Stimulated activated CD4-positive, alpha-beta T cell treated with anti-CD3 and anti-CD28 coated beads, Interleukin-1b, Interleukin-23, amount 100 ng/mL, for 48 hours (primary cell): Measurements from ENCODE around the gene YIPF5.

ENCODE experiments used
- DNase-seq: peaks from one replicate; pipeline ENCODE4 v3.0.0-alpha.2; 2020

The YIPF5 gene

DNA sequence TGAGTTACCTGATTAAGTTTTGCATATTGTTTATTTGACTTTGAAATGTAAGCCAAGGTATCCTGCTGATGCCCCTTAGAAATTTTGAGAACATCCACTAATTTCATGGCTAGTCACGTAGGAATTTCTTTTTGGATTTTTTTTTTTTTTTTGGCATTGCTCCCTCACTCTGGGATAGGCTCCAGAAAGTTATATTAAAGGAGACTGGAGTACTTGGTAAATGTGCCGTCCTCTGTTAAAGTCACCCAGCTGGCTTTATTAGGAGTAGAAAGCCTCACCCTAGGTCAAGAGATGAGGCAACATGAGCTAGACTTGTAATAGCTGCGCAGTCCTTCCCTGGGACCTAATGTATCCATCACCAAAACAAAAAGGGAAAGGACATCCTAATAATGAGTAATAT lies 3.3 kb upstream of the YIPF5 start:
- no peak for DNase-seq

DNA sequence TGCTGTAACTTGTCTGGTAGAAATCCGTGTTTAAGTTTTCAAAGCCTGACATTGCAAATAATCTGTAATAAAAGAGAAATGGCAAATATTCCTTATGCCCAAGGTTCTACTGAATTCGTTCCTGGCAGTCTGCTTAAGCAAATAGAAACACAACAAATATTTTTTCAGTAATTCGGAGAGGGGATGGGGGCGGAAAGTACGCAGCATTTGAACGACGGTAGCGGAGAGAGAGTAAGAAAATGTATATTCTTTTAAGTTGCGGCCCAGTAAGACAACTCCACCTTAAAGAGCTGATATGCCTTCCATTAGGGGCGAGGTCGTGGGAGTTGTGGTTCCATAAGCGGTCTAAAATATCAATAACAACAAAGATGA lies 569 bp downstream of the YIPF5 start:
- no peak for DNase-seq

DNA sequence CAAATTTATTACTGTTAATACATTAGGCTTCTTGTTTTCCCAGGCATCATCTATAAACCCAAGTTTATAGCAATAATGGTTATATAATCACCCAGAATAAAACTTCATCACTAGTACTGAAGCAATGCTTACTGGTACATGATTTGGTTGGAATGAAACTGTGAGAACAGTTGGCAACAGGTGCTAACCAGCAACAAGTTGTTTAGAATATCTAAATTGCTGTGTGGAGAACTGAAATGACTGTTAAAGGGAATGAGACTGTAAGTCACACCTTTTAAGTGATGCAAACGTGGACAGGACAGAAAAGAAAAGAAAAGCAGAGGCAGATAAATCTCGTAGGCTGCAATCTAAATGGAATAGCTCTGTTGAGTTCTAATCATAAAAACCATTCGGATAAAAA lies 2.5 kb downstream of the YIPF5 start:
- no peak for DNase-seq

DNA sequence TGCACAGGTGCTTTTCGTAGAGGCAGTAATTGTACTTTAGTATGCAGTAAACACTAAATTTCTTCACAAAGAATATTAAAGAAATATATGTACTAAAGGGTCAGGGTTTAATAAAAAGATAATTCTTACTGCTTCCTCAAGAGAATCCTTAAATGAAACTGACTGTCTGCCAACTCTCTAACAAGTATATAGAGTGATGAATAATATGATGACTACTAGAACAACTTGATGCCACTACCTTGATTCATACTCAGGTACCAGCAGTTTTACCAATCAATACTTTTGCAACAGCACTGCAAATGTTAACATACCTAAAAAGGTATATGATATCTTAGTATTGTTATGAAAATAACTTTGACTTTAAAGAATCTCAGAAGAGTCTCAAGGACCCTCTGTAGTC lies 3.8 kb downstream of the YIPF5 start:
- DNase-seq, result no peak

DNA sequence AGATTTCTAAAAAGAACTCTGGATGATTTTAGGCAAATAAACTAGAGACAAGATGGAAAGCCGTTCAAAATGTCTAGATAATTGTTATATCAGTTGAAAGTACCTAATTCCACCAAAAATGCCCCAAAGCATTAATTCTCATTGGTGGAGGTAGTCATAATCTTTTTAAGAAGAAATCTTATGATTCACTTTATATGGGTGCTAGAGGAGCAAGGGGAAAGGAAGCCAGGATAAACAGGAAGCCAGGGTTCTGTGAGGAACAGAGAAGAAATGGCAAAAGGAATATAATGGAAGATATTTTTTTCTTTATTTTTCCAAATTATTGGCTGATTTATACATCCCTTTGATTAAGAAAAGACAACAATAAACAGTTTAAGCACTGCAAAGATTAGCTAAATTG lies 7.8 kb downstream of the YIPF5 start:
- DNase-seq, result no peak

DNA sequence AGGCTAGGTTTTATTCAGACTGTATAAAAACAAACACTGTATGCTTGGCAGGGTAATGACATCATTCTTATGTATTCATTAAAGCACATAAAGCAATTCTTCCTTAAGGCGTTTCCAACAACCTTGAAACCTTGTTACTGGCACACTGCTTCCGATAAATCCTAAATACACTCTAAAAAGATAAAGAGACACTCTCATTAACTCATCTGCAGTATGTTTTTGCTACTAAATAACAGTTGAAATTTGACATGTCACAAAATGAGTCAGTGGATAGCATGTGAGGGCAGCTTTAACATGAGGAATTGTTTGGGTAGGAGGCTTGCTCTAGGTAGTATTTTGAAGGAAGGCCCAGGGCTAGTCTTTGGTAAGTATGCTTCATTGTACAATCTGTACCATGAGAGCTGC lies 13.7 kb downstream of the YIPF5 start:
- no peak for DNase-seq

DNA sequence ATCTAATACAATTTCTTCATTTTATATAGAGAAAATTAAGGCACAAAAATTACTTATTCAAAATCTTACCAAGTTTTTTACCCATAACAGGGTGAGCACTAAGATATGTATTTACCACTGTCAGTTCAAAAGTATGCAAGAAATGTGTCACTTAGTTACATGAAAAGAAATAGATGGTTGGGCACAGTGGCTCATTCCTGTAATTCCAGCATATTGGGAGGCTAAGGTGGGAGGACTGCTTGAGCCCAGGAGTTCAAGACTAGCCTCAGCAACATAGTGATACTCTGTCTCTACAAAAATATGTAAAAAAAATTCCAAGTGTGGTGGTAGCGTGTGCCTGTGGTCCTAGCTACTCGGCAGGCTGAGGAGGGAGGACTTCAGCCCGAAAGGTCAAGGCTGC lies 19.4 kb downstream of the YIPF5 start:
- no peak for DNase-seq

DNA sequence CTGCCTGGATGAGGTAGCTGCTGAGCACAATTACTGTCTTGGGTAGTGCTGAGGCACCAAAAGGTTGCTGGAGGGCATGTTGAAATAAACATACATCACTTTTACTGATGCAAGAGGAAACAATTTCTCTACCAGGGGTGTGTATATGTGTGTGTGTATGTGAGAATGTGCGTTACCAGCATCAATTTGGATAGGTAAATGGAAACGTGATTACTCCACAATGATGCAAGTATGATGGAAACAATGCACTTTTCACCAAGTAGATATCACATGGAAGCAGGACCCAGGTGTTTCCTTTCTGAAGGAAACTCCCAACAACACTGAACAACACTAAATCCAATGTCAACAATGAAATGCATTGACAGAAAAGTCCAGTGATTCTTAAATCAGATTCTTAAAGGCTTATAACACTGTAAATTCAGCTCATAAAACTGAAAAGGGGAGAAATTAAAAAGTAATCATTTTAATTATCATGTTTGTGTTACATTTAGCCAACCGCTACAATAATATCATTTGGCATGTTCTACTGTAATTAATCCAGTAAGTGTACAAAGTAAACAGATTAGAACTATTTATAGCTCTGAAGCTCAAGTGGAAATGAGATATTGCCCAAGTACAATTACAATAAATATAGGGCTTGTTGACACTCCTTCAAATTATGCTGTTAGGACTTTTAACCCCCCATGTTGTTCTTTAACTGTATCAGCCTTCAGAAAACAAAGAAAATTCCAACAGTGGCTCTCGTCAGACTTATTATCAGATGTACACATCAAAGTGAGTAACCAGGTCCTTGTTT lies 25.3 kb downstream of the YIPF5 start:
- DNase-seq, result no peak

DNA sequence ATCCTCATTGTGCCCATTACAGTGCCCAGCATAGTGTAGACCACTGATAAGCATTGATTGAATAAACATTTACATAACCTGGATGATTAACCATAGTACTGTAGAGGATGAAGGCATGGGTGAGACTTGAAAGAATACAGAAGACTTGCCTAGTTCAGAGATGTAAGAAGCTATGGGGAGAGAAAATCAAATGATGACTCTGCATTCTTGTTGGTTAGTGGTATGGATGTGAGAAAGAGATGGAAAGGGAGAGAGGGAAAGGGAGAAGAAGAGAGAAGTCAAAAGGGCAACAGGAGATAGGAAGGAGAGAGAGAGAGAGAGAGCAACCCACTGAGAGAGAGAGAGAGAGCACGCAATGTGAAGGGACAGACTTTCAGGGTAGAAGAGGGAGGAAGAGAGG lies 26.8 kb downstream of the YIPF5 start:
- DNase-seq, result no peak

DNA sequence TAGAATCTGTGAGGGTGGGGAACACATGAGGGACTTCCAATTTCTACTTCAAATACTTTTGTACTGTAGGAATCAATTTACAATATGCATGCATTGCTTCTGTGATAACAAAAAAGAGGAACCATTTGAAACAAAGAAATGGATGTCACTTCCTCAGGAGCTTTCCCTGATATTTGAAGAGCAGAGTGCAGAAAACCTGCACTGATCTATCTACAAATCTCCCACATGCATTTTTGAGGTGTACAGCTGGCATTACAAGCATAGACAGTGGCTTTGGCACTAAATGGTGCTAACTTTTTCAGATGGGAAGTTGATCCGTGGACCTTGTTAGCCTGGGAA lies 27.7 kb downstream of the YIPF5 start:
- no peak for DNase-seq

DNA sequence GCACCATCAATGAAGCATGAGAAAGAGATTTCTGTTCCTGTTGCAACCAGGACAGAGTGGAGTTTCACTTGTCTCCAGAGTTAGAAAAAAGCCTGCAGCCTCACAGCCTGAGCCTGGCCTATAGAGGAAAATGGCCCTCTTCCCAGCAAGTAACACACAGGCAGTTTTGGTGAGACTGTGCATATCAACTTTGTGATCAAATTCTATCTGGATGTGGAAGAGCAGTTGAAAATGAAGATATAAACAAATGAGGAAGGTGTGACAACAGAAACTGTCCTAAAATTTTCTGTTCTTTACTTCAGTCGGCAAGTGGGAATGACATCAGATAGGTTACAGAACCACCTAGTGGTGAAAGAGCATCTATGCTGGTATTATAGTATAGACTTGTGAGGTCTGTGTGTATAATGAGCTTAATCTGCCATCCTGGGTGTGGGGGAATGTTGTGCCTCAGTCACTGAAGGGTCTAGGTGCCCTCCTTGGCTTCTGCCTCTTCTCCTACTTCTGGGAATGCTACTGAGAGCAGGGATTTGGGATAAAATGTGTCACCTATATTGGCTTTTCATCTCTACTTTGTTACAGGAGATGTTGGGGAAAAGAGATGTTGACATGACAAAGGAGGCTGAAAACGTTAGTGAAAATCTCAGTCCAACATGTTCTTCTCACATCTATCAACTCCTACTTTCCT lies 28.2 kb downstream of the YIPF5 start:
- DNase-seq, result no peak

DNA sequence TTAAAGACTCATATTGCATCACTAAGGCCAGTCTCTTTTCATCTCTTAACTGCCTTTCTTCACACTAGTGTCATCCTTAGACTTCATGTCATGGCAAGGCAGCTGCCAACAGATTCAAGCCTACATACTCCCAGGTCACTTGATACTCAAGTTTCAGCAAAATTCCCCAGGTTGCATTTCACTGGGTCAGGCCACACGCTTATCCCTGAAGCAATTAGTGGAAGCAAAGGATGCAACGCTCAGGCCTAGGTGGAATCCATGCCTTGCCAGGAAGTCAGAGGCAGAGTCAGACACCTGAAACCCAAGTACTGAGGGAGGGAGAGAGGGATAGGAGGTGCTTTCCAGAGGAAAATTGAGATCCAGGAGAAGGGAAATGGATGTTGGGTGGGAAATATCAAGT lies 28.9 kb downstream of the YIPF5 start:
- DNase-seq, result no peak

DNA sequence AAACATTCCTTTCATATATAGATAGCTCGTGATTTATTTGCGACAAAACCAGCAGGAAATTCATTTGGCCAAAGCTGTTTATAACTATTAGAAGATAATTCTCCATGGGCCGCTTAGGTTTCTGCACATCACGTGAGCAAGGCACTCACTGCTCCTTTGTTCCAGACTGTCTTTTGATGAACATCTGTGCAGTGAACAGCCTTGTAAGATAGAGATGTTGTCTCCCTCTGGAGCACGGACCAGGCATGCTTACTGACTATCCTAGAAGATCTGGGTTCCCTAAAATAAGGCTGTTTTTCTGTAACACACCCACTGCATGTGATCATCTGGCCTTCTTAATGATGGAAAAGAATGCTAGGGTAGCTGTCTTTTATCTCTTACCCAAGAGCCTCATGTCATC lies 30.9 kb downstream of the YIPF5 start:
- no peak for DNase-seq

DNA sequence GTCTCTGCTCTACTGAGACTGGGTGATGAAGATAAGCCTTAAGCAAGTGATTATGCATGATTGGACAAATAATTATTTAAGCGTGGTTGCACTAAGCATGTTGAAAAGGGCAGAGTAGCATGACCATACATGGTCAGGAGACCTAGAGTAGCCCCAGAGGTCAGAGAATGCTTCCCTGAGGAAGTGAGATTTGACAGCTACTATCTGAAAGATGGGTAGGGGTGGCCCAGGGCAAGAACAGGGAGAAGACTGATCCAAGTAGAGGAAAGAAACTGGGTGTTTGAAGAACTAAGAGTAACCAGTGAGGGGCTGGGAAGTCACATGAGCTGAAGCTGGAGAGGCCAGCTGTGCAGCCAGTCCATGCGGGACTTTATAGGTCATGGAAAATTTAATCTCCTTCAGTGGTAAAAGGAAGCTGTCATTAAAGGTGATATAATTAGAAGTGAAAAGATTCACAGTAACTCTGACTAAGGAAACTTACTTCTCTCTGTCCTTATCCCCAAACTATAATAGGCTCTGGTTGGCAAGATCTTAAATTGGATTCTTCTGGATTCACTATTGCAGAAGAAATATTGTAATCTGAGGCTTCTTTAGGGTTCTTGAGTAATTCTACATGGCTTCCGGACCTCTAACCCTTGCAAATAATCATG lies 35.2 kb downstream of the YIPF5 start:
- no peak for DNase-seq

DNA sequence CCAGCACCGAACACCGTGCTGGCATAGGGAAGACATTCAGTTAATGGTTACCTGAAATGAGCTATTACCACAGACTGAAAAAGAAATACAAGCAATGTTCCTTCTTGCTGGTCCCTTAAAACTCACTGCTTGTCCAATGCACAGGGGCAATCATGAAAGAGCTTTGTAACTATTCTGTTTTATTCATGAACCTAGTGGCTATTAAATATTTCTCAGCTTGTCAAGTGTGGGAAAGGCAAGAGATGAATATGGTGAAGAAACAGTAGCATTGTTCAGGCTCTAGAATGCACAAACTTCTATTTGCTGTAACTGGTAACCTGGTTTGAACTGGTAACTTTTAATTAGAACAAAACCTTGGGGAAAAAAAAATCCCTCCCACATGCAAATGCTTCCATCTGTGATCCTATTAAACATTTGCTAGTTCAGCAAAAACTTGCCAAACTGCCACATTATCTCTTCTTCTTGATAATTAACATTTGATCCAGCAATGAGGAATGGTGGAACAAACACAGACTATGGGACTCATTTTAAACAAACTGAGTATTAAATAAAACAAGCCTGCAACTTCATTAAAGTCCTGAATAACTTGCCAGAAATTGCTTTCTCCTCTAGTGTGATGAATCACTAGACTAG lies 36.1 kb downstream of the YIPF5 start:
- DNase-seq, result no peak

DNA sequence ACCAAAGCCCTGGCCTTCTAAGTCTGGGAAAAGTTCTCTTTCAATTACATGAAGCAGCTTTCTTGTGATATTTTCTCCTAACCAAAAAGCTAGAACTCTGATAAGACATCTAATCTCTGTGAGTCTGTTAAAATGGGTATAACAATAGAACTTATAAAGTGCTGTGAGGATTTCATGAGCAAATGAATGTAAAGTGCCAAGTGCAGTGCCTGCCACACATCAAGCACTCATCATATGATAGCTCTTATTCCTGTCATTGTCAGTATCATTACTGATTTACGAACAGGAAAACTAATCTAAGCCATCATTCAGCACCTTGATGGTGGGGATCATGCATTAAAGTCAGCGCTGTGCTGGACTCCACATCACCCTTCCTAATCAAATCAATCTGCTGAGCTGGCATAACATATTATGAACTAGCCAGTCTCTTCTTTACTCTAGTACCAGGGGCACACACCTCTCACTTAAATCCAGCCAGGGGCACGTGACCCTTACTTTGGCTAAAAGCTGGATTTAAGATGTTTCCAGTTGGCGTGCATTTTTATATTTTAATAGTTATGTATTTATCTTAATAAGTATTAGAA lies 37.3 kb downstream of the YIPF5 start:
- DNase-seq, result no peak

DNA sequence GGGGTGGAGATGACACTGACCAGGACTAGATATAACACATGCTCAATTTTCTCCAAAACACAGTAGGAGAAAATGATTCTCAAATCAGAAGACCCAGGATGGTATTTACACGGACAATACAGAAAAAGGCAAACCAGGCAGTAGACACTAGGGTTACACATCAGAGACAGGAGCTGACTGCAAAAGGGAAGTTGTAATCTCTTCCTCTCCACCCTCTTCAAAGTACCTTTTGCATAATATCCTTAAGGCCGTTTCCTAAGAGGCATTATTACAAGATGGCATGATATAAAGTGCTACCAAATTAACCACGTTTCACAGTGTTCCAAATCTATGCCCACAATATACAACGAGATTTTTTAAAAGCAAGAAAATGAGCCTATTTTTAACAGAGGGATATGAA lies 39.2 kb downstream of the YIPF5 start:
- no peak for DNase-seq

DNA sequence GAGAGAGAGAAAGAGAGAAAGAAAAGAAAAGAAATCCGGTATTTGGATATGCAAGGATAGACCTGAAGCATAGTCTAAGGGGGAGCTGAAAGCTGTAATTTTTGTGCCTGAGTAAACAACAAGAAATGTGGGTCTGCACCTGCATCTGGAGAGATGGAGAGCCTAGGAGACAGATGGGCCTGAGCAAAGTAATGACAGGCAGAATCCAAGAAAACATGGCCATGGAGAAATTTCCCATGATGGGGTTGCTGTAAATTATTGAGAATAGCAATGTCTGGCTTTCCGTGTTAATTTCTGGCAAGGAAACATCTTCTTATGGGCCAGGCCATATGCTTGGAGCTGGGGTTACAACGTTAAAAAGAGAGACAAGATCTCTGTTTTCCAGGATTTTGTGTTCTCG lies 40.2 kb downstream of the YIPF5 start:
- no peak for DNase-seq

DNA sequence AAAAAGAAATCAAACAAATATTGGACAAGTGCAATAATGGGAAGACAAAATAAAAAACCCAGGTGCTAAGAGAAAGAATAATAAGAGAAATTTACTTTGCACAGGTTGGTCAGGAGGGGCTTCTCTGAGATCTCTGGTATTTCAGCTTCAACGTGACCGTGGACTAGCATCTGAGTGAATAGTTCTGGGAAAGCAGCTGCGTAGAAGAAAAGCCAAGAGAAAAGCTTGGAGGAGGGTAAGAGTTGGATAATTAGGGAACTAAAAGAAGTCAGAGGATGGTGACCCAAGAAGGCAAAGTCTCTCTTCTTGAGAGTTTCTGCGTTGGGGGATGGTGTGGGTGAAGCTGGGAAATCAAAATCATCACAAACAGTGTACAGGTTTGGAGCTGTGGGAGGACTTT lies 41.6 kb downstream of the YIPF5 start:
- no peak for DNase-seq

DNA sequence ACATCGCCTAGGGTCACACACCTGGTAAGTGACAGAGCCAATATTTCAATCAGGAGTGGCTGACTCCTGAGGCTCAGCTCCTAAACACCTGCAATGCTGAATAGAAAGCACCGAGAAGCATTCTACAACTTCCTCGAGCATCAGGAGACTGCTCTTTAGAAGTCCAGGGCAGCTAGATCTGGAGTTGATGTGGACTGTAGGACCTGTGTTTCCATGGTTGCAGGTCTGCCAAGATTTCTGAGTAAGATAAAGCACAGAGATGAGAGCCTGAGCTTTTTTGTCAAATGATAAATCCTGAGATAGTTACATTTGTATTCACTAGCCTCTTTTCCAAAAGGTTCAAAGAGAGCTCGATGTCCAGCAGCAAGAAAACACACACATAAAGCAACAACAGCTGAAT lies 43.8 kb downstream of the YIPF5 start:
- no peak for DNase-seq

DNA sequence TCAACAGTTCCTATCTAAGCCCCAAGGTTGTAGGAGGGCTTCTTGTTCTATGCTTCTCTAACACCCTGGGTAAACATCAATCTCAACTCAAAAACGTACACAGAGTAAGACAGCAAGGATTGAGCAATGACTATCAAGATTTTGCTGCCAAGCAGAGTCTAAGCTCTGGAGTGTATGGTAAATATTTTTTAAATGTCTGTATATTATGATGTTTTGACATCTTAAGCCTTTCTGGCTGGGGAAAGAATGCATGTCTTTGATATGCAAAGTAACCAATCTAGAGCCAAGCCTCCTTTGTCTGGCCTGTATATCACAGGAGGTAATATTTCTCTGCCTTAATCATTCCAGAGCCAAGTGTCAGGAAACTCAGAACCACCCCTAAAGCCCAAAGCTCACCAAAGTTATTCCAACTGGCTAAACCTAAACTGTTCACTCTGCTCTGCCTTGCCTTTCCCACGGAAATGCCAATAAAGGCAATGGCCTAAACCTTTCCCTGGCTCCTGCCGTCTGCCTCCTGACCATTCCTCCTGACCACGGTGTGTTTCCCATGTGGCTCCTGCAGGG lies 45.2 kb downstream of the YIPF5 start:
- no peak for DNase-seq

DNA sequence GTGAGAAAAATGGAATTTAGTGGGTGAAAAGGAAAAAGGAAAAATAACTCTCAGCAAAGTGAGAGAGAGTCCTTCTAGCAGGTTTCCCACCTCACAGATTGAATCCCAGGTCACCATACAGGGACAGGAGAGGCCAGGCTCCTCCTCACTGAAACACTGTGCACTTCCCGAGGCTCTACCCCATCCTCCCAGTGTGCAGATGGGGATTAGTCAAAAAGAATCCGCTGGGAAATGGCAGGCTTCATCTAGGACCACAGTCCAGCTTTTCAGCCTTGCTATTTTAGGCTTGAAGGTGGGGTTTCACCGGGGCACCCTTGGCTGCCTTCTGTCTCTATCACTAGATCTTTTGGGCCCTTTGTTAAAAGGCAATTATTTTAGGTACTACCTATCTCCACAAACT lies 47.8 kb downstream of the YIPF5 start:
- no peak for DNase-seq

DNA sequence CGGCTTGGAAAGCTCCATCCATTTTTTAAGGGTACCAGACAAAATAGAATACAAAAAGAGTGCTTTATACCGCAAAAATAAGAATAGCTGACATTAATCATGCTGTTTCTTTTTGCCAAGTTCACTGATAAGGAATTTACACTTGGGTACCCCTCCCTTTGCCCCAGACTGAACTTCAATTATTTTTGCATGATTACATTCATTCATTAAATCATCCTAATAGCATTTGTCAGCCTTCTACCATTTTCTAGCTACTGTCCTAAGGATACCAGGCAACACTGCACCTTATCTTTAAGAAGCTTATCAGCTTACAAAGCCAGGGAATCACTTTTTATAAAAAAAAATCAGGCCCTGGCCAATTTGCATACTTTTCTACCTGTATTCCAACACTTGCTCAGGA lies 48.4 kb downstream of the YIPF5 start:
- no peak for DNase-seq
